ACC112 (cell line): ENCODE data around the gene SORCS2.

Source experiments
- H2AFZ ChIP-seq: fragments of 200-600 bp; sonication (generic); one replicate; pipeline ENCODE4 v1.6.0; 2017; ENCODE audit warnings: antibody characterized with exemption, low read length; ENCODE audit not compliant: unreplicated experiment
- H3K27ac ChIP-seq: fragments of 200-600 bp; sonication (generic); 2 replicates; pipeline ENCODE4 v1.5.1; 2014; ENCODE audit warnings: low read depth, mild to moderate bottlenecking, antibody characterized with exemption, low read length, moderate library complexity
- H3K27me3 ChIP-seq: fragments of 200-600 bp; sonication (generic); 2 replicates; pipeline ENCODE4 v1.6.1; 2014; ENCODE audit warnings: mild to moderate bottlenecking, antibody characterized with exemption, low read length, moderate library complexity, mixed read lengths; ENCODE audit not compliant: insufficient read depth
- H3K36me3 ChIP-seq: fragments of 200-600 bp; sonication (generic); 2 replicates; pipeline ENCODE4 v1.6.1; 2016; ENCODE audit warnings: mild to moderate bottlenecking, antibody characterized with exemption, low read length, moderate library complexity, mixed read lengths; ENCODE audit not compliant: insufficient read depth
- H3K4me1 ChIP-seq: fragments of 200-600 bp; sonication (generic); one replicate; pipeline ENCODE4 v1.6.1; 2016; ENCODE audit warnings: low read length, mixed read lengths; ENCODE audit not compliant: insufficient read depth, unreplicated experiment, control insufficient read depth
- H3K4me3 ChIP-seq: fragments of 200-600 bp; sonication (generic); 2 replicates; pipeline ENCODE4 v1.5.1; 2014; ENCODE audit warnings: mild to moderate bottlenecking, low read depth, low read length
- H3K79me2 ChIP-seq: fragments of 200-600 bp; sonication (generic); one replicate; pipeline ENCODE4 v1.6.0; 2016; ENCODE audit warnings: low read length; ENCODE audit not compliant: control insufficient read depth, unreplicated experiment, insufficient read depth

The SORCS2 gene

DNA sequence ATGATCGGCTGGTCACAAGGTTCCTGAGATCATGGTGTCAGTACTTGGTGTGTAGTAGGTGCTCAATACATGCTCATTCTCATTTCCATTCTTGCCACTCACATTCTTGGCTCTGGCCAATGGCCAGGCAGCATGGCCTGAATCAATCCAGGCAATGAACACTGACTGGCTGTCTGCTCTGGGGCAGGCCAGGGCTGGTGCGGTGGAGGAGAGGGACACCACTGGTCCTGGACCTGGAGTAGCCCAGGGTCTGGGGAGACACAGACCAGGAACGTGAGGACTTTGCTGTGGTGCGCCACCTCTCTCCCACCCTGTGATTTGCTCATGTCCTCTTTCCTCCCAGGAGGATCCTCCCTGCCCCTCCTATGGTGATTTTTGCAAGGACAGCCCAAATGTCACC lies 122.9 kb downstream of the SORCS2 start:
- Histone ChIP-seq H3K27me3 (peaks cover 11% of the 10 kb centered on the region; the same call in 1 of the 2 replicates), H3K27ac (no peak overlapping the region), H2AFZ (no peak overlapping the region), H3K36me3 (no peaks in the 10 kb centered on the region), H3K4me3 (no peak overlapping the region), H3K4me1 (no peaks in the 10 kb centered on the region), H3K79me2 (no peaks in the 10 kb centered on the region)

DNA sequence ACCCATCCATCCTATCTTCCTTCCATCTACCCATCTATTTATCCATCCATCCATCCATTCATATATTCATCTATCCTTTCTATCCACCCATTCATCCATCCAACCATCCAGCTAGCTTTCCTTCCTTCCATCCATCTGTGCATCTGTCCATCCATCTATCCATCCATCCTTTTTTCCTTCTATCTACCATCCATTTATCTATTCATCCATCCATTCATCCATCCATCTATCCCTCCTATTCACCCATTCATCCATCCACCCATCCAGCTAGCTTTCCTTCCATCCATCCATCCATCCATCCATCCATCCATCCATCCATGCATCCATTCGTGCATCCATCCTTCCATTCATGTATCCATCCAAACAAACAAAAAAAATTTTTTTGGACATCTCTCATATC lies 123.6 kb downstream of the SORCS2 start:
- Histone ChIP-seq H3K4me1 (no peaks in the 10 kb centered on the region), H3K36me3 (no peaks in the 10 kb centered on the region), H3K4me3 (no peak overlapping the region), H3K27me3 (peaks cover 10% of the 10 kb centered on the region; the same call in 1 of the 2 replicates), H2AFZ (no peak overlapping the region), H3K79me2 (no peaks in the 10 kb centered on the region), H3K27ac (no peak overlapping the region)

DNA sequence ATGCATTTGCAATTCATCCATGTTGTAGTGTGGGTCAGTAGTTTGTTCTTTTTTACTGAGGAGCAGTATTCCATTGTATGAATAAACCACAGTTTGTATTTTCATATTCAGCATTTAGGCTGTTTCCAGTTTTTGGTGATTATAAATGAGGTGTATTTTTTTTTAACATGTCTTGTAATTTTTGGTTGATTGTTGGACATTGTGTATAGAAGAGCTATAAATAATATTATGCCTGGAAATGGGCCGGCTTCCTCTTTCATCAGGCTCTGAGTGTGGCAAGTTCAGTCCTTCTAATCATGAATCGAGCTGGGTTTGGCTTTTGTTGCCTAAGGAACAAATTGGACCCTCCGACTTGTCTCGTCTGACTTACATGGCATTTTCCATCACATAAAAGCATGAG lies 126.7 kb downstream of the SORCS2 start:
- Histone ChIP-seq H3K4me1 (no peaks in the 10 kb centered on the region), H3K27ac (no peak overlapping the region), H3K27me3 (no peaks in the 10 kb centered on the region), H3K36me3 (no peaks in the 10 kb centered on the region), H3K4me3 (no peak overlapping the region), H2AFZ (no peak overlapping the region), H3K79me2 (no peaks in the 10 kb centered on the region)

DNA sequence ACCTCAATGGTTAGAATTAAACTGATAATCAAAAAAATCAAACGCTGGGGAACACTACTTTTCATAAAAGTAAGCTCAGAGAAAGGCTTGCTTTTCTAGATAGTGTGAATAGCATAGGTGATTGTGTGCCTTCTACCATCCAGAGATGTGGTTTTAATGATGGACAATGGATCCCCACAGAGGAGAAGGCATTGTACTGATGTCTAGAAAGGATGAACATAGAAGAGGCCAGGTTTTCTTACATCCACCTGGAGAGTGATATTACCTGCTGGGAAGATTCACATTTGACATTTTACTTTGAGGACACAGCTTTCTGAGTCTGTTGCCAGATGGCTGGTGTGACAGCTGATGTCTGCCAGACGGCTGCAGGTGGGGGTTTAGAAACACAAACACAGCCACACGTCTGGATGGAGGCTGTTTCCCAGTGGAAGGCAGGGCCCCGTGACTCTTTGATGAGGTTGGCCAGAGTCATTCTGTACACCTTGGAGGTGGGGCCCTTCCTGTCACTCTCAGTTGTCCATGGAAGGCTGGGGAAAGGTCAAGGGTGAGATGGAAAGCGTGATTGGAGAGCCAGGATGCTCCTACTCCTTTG lies 128.0 kb downstream of the SORCS2 start:
- no peaks in the 10 kb centered on the region for H3K36me3 ChIP-seq
- no peaks in the 10 kb centered on the region for H3K27me3 ChIP-seq
- no peaks in the 10 kb centered on the region for H3K4me1 ChIP-seq
- no peak overlapping the region for H3K27ac ChIP-seq
- no peak overlapping the region for H3K4me3 ChIP-seq
- H3K79me2 ChIP-seq: no peaks in the 10 kb centered on the region
- H2AFZ ChIP-seq: no peak overlapping the region

DNA sequence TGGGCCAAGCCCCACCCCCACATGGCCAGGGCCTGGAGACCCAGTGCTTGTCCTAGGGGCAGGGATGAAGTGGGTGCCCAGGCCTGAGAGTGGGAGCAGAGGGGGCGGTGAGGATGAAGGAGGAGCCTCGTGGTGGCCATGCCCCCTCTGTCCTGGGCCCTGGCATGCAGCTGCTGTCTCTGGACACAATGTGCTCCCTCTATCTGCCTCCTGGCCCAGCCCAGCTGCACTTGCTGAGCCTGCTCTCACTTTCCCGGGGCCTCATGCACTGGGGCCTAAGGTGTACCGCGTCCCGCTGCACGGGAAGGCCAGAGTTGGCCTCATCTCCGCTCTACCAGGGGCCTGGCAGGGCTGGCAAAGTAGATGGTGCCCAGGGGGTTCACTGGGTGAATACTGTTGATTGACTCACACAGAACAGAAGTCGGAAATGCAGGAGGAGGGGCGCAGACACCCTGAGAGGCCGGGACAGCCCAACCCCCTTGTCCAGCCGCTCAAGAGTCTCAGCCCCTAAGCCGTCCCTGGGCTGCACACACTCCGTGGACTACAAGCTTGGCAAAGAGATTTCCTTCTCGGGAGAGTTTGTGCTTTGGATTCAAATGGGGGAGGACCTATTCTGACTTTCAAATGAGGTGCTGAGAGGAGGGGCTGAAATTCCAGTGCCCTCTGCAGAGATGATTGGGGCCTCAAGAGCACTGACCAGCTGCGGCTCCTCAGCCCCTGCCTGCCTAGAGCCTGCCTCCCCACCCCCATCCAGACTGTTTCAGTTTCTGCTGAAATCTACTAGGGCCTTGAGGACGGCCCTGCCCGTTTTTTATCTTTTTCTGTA lies 130.0 kb downstream of the SORCS2 start:
- no peaks in the 10 kb centered on the region for H3K27me3 ChIP-seq
- H3K36me3 ChIP-seq: no peaks in the 10 kb centered on the region
- H3K4me1 ChIP-seq: no peaks in the 10 kb centered on the region
- no peak overlapping the region for H2AFZ ChIP-seq
- no peak overlapping the region for H3K27ac ChIP-seq
- H3K4me3 ChIP-seq: no peak overlapping the region
- no peaks in the 10 kb centered on the region for H3K79me2 ChIP-seq

DNA sequence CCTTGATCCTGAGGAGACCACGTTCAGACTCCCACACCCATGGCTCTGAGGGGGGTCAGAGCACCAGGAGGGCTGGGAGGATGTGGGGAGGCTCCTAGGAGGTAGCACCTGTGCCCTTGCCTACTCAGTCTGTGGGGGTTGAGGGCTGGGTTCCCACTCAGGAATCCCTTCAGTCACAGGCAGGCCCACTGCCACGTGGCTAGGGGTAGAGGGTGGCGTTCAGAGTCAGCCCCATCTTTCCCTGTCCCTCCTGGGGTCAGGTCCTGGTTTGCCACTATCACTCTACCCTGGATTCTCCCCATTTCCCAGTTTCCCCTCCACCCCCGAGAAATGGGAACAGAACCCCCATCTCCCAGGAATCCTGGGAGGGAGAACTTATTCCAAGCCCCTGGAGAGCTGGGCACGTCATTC lies 131.1 kb downstream of the SORCS2 start:
- H3K4me1 ChIP-seq: no peaks in the 10 kb centered on the region
- H3K79me2 ChIP-seq: no peaks in the 10 kb centered on the region
- H3K36me3 ChIP-seq: no peaks in the 10 kb centered on the region
- no peak overlapping the region for H3K27ac ChIP-seq
- no peak overlapping the region for H2AFZ ChIP-seq
- H3K27me3 ChIP-seq: no peaks in the 10 kb centered on the region
- H3K4me3 ChIP-seq: no peak overlapping the region

DNA sequence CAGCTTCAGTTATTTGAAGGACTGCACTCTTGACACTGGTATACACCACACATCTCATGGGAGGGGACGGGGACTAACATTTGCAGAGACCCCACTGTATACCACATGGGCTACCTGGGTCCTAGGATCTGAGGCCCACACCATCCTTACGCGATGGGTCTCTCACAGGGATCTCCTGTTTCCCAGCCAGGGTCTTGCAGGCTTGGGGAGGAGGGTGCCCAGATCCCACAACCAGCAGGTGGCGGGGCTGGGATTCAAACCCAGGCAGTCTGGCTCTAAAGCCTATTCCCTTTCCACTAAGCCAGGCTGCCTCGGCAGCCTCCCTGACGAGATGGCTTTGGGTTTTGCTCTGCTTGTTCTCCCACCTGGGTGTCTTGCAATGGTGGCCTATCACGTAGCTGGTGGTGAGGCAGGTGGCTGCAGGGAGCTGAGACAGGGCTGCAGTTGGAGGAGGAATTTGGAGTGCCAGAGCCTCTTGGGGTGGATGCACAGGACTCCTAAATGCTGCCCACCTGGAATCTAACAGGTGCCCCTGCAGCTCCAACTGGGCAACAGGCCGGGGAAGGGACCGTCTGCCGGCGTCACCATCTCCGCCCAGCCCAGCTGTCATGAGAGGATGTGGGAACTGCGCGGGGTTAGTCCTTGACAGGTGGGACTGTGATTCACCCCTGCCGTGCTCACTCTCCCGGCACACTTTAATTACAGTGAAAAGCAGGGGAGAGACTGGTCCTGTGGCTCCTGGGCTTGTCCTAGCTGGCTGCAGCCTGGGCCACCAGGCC lies 131.7 kb downstream of the SORCS2 start:
- H3K79me2 ChIP-seq: no peaks in the 10 kb centered on the region
- H3K4me1 ChIP-seq: peaks cover 5% of the 10 kb centered on the region
- no peaks in the 10 kb centered on the region for H3K27me3 ChIP-seq
- no peaks in the 10 kb centered on the region for H3K36me3 ChIP-seq
- H2AFZ ChIP-seq: no peak overlapping the region
- H3K27ac ChIP-seq: no peak overlapping the region
- no peak overlapping the region for H3K4me3 ChIP-seq

DNA sequence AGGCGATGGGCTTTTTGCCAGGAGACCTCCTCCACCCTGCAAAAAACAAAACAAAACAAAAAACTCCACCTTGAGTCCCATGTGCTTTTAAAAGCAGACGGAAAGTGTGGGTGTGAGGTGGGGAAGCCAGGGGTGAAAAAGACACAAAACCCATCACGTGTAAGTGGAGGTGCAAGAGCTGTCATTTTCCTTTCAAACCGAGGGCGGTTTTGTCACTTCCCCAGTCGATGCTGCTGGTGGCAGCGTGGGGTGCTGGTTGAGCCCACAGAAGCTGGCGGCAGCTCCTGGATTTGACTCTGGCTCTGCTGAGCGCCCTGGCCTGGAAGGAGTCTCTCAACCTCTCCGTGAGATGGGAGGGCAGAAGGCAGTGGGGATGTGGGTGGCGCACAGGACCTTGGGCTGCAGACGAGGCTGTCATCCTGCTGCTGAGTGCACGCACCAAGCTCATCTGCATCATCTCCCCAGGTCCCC lies 132.3 kb downstream of the SORCS2 start:
- no peak overlapping the region for H2AFZ ChIP-seq
- H3K36me3 ChIP-seq: no peaks in the 10 kb centered on the region
- no peak overlapping the region for H3K4me3 ChIP-seq

DNA sequence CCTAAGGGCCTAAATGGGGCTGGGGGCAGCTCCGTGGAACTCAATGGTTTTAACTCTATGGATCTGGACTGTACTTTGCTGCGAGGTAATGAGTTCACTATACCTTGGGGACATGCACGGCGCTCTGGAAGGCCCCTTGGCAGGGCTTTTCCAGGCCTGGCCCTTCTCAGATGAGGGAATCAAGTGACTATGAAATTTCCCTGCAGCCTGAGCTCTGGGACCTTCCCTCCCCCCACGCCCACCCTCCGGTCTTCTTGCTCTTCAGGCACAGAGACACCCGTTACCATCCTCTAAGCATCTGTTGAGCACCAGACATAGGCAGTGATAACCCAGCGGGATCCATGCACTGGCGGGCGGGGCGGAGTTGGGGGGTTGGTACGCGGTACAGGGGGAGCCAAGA lies 133.2 kb downstream of the SORCS2 start:
- no peaks in the 10 kb centered on the region for H3K27me3 ChIP-seq
- no peak overlapping the region for H2AFZ ChIP-seq
- no peaks in the 10 kb centered on the region for H3K79me2 ChIP-seq
- no peak overlapping the region for H3K4me3 ChIP-seq
- H3K4me1 ChIP-seq: peaks cover 10% of the 10 kb centered on the region
- no peak overlapping the region for H3K27ac ChIP-seq
- H3K36me3 ChIP-seq: no peaks in the 10 kb centered on the region

More for the DNA sequence above, 132.3 kb downstream of the SORCS2 start:
- no peak overlapping the region for H3K27ac ChIP-seq
- H3K79me2 ChIP-seq: no peaks in the 10 kb centered on the region
- H3K4me1 ChIP-seq: peaks cover 10% of the 10 kb centered on the region
- H3K27me3 ChIP-seq: no peaks in the 10 kb centered on the region

DNA sequence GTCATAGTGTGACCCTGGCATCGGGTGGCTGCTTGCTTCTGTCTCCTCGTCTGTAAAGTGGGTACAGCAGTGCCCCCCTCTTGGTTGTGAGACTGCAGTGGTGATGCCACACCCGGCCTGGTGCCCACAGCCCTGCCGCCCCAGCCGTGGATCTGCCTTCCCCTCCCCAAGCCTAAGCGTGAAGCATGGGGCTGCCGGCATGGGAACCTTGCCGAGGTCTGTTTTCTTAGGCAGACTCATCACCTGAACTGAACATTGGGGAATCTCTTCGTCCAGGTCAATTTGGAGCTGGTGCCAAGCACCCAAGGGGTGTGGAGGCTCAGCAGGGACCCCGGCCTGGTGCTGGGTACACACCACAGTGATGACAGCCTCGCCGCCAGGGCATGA lies 134.0 kb downstream of the SORCS2 start:
- peaks cover 10% of the 10 kb centered on the region for H3K4me1 ChIP-seq
- no peaks in the 10 kb centered on the region for H3K36me3 ChIP-seq
- no peak overlapping the region for H3K27ac ChIP-seq
- no peak overlapping the region for H2AFZ ChIP-seq
- no peaks in the 10 kb centered on the region for H3K79me2 ChIP-seq
- no peak overlapping the region for H3K4me3 ChIP-seq
- no peaks in the 10 kb centered on the region for H3K27me3 ChIP-seq
